ENCODE results near the gene SALL4. TPM values are rescaled to one million over a fixed set of nuclear protein-coding genes. Genes with fewer than 3 reads are reported as not detected.
A peak's percentile ranks its signal among the peaks of the same experiment; 100 is the strongest.

Gene SALL4
- total RNA-seq, 1 experiment from 2014 or later, result 0.49 TPM

DNA sequence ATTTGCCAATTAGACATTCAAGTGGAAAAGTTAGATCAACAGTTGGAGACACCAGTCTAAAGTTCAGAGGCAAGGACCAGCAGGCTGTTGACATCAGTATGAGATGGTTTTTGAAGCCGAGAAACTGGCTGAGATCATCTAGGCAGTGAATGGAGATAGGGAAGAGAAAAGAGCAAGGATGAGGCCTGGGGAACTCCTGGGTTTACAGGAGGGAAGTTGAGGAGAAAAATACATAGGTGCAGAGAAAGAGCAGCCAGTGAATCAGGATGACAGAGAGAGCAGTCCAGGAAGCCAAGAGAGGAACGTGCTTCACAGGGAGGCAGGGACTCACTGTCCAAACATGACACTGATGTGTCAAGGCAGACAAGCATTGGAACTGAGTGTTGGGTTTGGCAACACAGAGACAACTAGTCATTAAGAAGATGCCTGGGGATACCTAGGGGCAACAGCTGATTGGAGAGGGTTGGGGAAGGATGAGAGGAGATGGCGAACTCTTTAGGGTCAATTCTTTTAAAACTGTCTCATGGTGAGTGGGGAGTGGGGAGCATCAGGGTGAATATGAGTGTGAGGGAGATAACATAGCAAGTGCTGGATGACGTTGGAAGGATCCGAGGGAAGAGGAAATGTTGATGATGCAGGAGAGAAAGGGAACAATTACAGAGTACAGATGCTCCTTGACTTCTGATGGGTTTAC is 13.2 kb upstream of the SALL4 start:
- H3K4me3 Mint-ChIP-seq (ENCODE audit: unreplicated experiment), result no peak overlapping the region
- H3K27me3 Mint-ChIP-seq (ENCODE audit: insufficient read depth, unreplicated experiment), result peaks cover 11% of the 10 kb centered on the region
- BruUV-seq (replicated peaks), result no TSS peak
- no peak for DNase-seq (ENCODE audit: unreplicated experiment)
- TF ChIP-seq, protein P1, sequence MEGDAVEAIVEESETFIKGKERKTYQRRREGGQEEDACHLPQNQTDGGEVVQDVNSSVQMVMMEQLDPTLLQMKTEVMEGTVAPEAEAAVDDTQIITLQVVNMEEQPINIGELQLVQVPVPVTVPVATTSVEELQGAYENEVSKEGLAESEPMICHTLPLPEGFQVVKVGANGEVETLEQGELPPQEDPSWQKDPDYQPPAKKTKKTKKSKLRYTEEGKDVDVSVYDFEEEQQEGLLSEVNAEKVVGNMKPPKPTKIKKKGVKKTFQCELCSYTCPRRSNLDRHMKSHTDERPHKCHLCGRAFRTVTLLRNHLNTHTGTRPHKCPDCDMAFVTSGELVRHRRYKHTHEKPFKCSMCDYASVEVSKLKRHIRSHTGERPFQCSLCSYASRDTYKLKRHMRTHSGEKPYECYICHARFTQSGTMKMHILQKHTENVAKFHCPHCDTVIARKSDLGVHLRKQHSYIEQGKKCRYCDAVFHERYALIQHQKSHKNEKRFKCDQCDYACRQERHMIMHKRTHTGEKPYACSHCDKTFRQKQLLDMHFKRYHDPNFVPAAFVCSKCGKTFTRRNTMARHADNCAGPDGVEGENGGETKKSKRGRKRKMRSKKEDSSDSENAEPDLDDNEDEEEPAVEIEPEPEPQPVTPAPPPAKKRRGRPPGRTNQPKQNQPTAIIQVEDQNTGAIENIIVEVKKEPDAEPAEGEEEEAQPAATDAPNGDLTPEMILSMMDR (IDR thresholded peaks at IDR 0.05; ENCODE audit: unreplicated experiment), result no peak
- intact Hi-C loops (cut with micrococcal nuclease), result no loop called here
- peaks cover 6% of the 10 kb centered on the region for H3K36me3 Mint-ChIP-seq (ENCODE audit: insufficient read depth, unreplicated experiment)
- ChIA-PET POLR2A (no interaction called here), CTCF (interaction anchor here (0.6 to 1.7 kb wide), 2 partner anchors 16 to 39 kb away, joined by 3 to 6 read pairs; no protein-coding TSS in a partner anchor)
- H3K9me3 Mint-ChIP-seq (ENCODE audit: unreplicated experiment), result no peaks in the 10 kb centered on the region
- H3K4me1 Mint-ChIP-seq (ENCODE audit: insufficient read depth, unreplicated experiment), result peaks cover 4% of the 10 kb centered on the region
- no peak overlapping the region for H3K27ac Mint-ChIP-seq (ENCODE audit: low read depth, unreplicated experiment)

GRCh38 chr20:51812861-51813260 is 10.5 kb upstream of the SALL4 start:
- BruUV-seq (replicated peaks), result no TSS peak
- intact Hi-C loops (cut with micrococcal nuclease), result no loop called here

GRCh38 chr20:51811514-51812128 is 9.3 kb upstream of the SALL4 start:
- no peaks in the 10 kb centered on the region for H3K27me3 Mint-ChIP-seq (ENCODE audit: insufficient read depth, unreplicated experiment)
- POLR2A ChIA-PET, result interaction anchor here (0.6 to 1.1 kb wide), 3 partner anchors 33 to 361 kb away, joined by 3 to 4 read pairs (median 4); no protein-coding TSS in a partner anchor
- intact Hi-C loops (cut with micrococcal nuclease), result no loop called here
- BruUV-seq (replicated peaks), result no TSS peak
- no peak overlapping the region for H3K27ac Mint-ChIP-seq (ENCODE audit: low read depth, unreplicated experiment)
- peaks cover 6% of the 10 kb centered on the region for H3K36me3 Mint-ChIP-seq (ENCODE audit: insufficient read depth, unreplicated experiment)
- no peak for DNase-seq (ENCODE audit: unreplicated experiment)
- TF ChIP-seq, protein P1 (IDR thresholded peaks at IDR 0.05; ENCODE audit: unreplicated experiment), result no peak
- CTCF ChIA-PET, result interaction anchor here (0.5 to 3.9 kb wide), 4 partner anchors 11 to 80 kb away, joined by 3 to 28 read pairs (median 3); no protein-coding TSS in a partner anchor
- no peak overlapping the region for H3K4me3 Mint-ChIP-seq (ENCODE audit: unreplicated experiment)
- peaks cover 4% of the 10 kb centered on the region for H3K4me1 Mint-ChIP-seq (ENCODE audit: insufficient read depth, unreplicated experiment)
- H3K9me3 Mint-ChIP-seq (ENCODE audit: unreplicated experiment), result no peaks in the 10 kb centered on the region

More at GRCh38 chr20:51812861-51813260, 10.5 kb upstream of the SALL4 start:
- CTCF ChIA-PET, result interaction anchor here (1.0 kb wide), 2 partner anchors 10 to 13 kb away, joined by 3 read pairs; no protein-coding TSS in a partner anchor
- DNase-seq (ENCODE audit: unreplicated experiment), result no peak
- TF ChIP-seq, protein P1 (IDR thresholded peaks at IDR 0.05; ENCODE audit: unreplicated experiment), result no peak
- no peak overlapping the region for H3K4me3 Mint-ChIP-seq (ENCODE audit: unreplicated experiment)
- peaks cover 4% of the 10 kb centered on the region for H3K4me1 Mint-ChIP-seq (ENCODE audit: insufficient read depth, unreplicated experiment)
- H3K27ac Mint-ChIP-seq (ENCODE audit: low read depth, unreplicated experiment), result no peak overlapping the region
- POLR2A ChIA-PET, result interaction anchor here (0.7 to 1.1 kb wide), 2 partner anchors 245 to 270 kb away, joined by 3 to 4 read pairs; no protein-coding TSS in a partner anchor
- H3K9me3 Mint-ChIP-seq (ENCODE audit: unreplicated experiment), result no peaks in the 10 kb centered on the region
- no peaks in the 10 kb centered on the region for H3K27me3 Mint-ChIP-seq (ENCODE audit: insufficient read depth, unreplicated experiment)
- H3K36me3 Mint-ChIP-seq (ENCODE audit: insufficient read depth, unreplicated experiment), result peaks cover 6% of the 10 kb centered on the region

- no TSS peak for BruUV-seq (replicated peaks)
- ChIA-PET CTCF (interaction anchor here (0.5 to 3.9 kb wide), 3 partner anchors 11 to 79 kb away, joined by 3 to 28 read pairs (median 3); no protein-coding TSS in a partner anchor), POLR2A (interaction anchor here (0.7 to 0.8 kb wide), 3 partner anchors 16 to 275 kb away, joined by 3 to 4 read pairs (median 3); no protein-coding TSS in a partner anchor)
- peaks cover 4% of the 10 kb centered on the region for H3K4me1 Mint-ChIP-seq (ENCODE audit: insufficient read depth, unreplicated experiment)
- peak; percentile 35 for DNase-seq (ENCODE audit: unreplicated experiment)
- intact Hi-C loops (cut with micrococcal nuclease), result no loop called here
- no peak overlapping the region for H3K27ac Mint-ChIP-seq (ENCODE audit: low read depth, unreplicated experiment)
- no peaks in the 10 kb centered on the region for H3K27me3 Mint-ChIP-seq (ENCODE audit: insufficient read depth, unreplicated experiment)
- peaks cover 6% of the 10 kb centered on the region for H3K36me3 Mint-ChIP-seq (ENCODE audit: insufficient read depth, unreplicated experiment)
- H3K4me3 Mint-ChIP-seq (ENCODE audit: unreplicated experiment), result no peak overlapping the region
- TF ChIP-seq, protein P1 (IDR thresholded peaks at IDR 0.05; ENCODE audit: unreplicated experiment), result no peak
- H3K9me3 Mint-ChIP-seq (ENCODE audit: unreplicated experiment), result no peaks in the 10 kb centered on the region
Measured at GRCh38 chr20:51811042-51811355, 8.7 kb upstream of the SALL4 start.
